Activated naive CD8-positive, alpha-beta T cell treated with anti-CD3 and anti-CD28 coated beads for 36 hours (primary cell): ENCODE data around the gene CST9L. TPM values are rescaled to one million over a fixed set of nuclear protein-coding genes. Genes with fewer than 3 reads are reported as not detected.
"Not testable (repeated sequence)": the region's sequence is repeated elsewhere in the genome, so short reads cannot be mapped to it uniquely, and the experiment has no call there.

Experiments
- DNase-seq: peaks from one replicate; pipeline ENCODE4 v3.0.0; 2021
- H3K27ac Mint-ChIP-seq: one replicate; pipeline ENCODE4 v1.8.0; 2022; ENCODE audit warnings: mild to moderate bottlenecking, moderate library complexity, mixed read lengths
- H3K27me3 Mint-ChIP-seq: one replicate; pipeline ENCODE4 v1.8.0; 2022; ENCODE audit warnings: mild to moderate bottlenecking, mixed read lengths
- H3K36me3 Mint-ChIP-seq: one replicate; pipeline ENCODE4 v1.8.0; 2021; ENCODE audit warnings: mild to moderate bottlenecking, mixed read lengths
- H3K4me1 Mint-ChIP-seq: one replicate; pipeline ENCODE4 v1.8.0; 2021; ENCODE audit warnings: mixed read lengths
- H3K4me3 Mint-ChIP-seq: one replicate; pipeline ENCODE4 v1.8.0; 2022; ENCODE audit warnings: mild to moderate bottlenecking, moderate library complexity, mixed read lengths
- H3K9me3 Mint-ChIP-seq: one replicate; pipeline ENCODE4 v1.8.0; 2022; ENCODE audit warnings: mixed read lengths
- total RNA-seq, 2 experiments: library from RNA; stranded (reverse); gene quantifications; one replicate each; pipeline ENCODE4 v1.2.3, GENCODE V29; 2021

Gene CST9L
- total RNA-seq, 2 experiments from 2014 or later: not detected

- no peak for DNase-seq
- H3K9me3 Mint-ChIP-seq: no peaks in the 10 kb centered on the region
- no peaks in the 10 kb centered on the region for H3K4me1 Mint-ChIP-seq
- no peak overlapping the region for H3K27ac Mint-ChIP-seq
- no peaks in the 10 kb centered on the region for H3K27me3 Mint-ChIP-seq
- no peaks in the 10 kb centered on the region for H3K36me3 Mint-ChIP-seq
- no peak overlapping the region for H3K4me3 Mint-ChIP-seq
Observed at GRCh38 chr20:23598481-23598880, 30.2 kb upstream of the CST9L start.

- Mint-ChIP-seq H3K9me3 (no peaks in the 10 kb centered on the region), H3K27ac (no peak overlapping the region), H3K4me3 (no peak overlapping the region), H3K4me1 (no peaks in the 10 kb centered on the region), H3K27me3 (no peaks in the 10 kb centered on the region), H3K36me3 (no peaks in the 10 kb centered on the region)
- DNase-seq: no peak
Observed at GRCh38 chr20:23596579-23597250, 28.4 kb upstream of the CST9L start.

- Mint-ChIP-seq H3K27ac (no peak overlapping the region), H3K4me1 (no peaks in the 10 kb centered on the region), H3K36me3 (no peaks in the 10 kb centered on the region), H3K27me3 (no peaks in the 10 kb centered on the region), H3K9me3 (no peaks in the 10 kb centered on the region), H3K4me3 (no peak overlapping the region)
- no peak for DNase-seq
Observed at GRCh38 chr20:23595941-23596340, 27.7 kb upstream of the CST9L start.

GRCh38 chr20:23588434-23589403 lies 20.4 kb upstream of the CST9L start:
- no peak overlapping the region for H3K4me3 Mint-ChIP-seq
- H3K36me3 Mint-ChIP-seq: no peaks in the 10 kb centered on the region
- H3K9me3 Mint-ChIP-seq: no peaks in the 10 kb centered on the region
- H3K27ac Mint-ChIP-seq: no peak overlapping the region
- no peak for DNase-seq
- H3K27me3 Mint-ChIP-seq: peaks cover 12% of the 10 kb centered on the region
- H3K4me1 Mint-ChIP-seq: no peaks in the 10 kb centered on the region

- Mint-ChIP-seq H3K4me1 (no peaks in the 10 kb centered on the region), H3K4me3 (no peak overlapping the region), H3K9me3 (no peaks in the 10 kb centered on the region), H3K36me3 (no peaks in the 10 kb centered on the region), H3K27me3 (peaks cover 13% of the 10 kb centered on the region), H3K27ac (no peak overlapping the region)
- no peak for DNase-seq
Observed at GRCh38 chr20:23587631-23588030, 19.3 kb upstream of the CST9L start.

GRCh38 chr20:23586735-23587525 lies 18.6 kb upstream of the CST9L start:
- H3K27ac Mint-ChIP-seq: no peak overlapping the region
- no peaks in the 10 kb centered on the region for H3K4me1 Mint-ChIP-seq
- no peaks in the 10 kb centered on the region for H3K9me3 Mint-ChIP-seq
- DNase-seq: no peak
- no peak overlapping the region for H3K4me3 Mint-ChIP-seq
- peaks cover 18% of the 10 kb centered on the region for H3K27me3 Mint-ChIP-seq
- no peaks in the 10 kb centered on the region for H3K36me3 Mint-ChIP-seq

- Mint-ChIP-seq H3K27ac (no peak overlapping the region), H3K27me3 (peaks cover 18% of the 10 kb centered on the region), H3K9me3 (no peaks in the 10 kb centered on the region), H3K4me1 (no peaks in the 10 kb centered on the region), H3K36me3 (no peaks in the 10 kb centered on the region), H3K4me3 (no peak overlapping the region)
- DNase-seq: no peak
Observed at GRCh38 chr20:23585808-23586734, 17.8 kb upstream of the CST9L start.

- Mint-ChIP-seq H3K36me3 (no peaks in the 10 kb centered on the region), H3K4me1 (no peaks in the 10 kb centered on the region), H3K9me3 (no peaks in the 10 kb centered on the region), H3K27me3 (peaks cover 18% of the 10 kb centered on the region), H3K27ac (no peak overlapping the region), H3K4me3 (no peak overlapping the region)
- DNase-seq: no peak
Observed at GRCh38 chr20:23585449-23585807, 17.1 kb upstream of the CST9L start.

GRCh38 chr20:23584434-23585199 lies 16.3 kb upstream of the CST9L start:
- Mint-ChIP-seq H3K4me3 (no peak overlapping the region), H3K27ac (no peak overlapping the region), H3K9me3 (peaks cover 2% of the 10 kb centered on the region), H3K36me3 (no peaks in the 10 kb centered on the region), H3K4me1 (no peaks in the 10 kb centered on the region), H3K27me3 (peaks cover 18% of the 10 kb centered on the region)
- DNase-seq: no peak

GRCh38 chr20:23583526-23583925 lies 15.2 kb upstream of the CST9L start:
- no peaks in the 10 kb centered on the region for H3K4me1 Mint-ChIP-seq
- no peak overlapping the region for H3K4me3 Mint-ChIP-seq
- no peaks in the 10 kb centered on the region for H3K36me3 Mint-ChIP-seq
- no peak for DNase-seq
- no peak overlapping the region for H3K27ac Mint-ChIP-seq
- peaks cover 16% of the 10 kb centered on the region for H3K27me3 Mint-ChIP-seq
- peaks cover 2% of the 10 kb centered on the region for H3K9me3 Mint-ChIP-seq

GRCh38 chr20:23582293-23582692 lies 14.0 kb upstream of the CST9L start:
- H3K27ac Mint-ChIP-seq: no peak overlapping the region
- peaks cover 2% of the 10 kb centered on the region for H3K9me3 Mint-ChIP-seq
- no peaks in the 10 kb centered on the region for H3K36me3 Mint-ChIP-seq
- no peak for DNase-seq
- H3K27me3 Mint-ChIP-seq: peaks cover 6% of the 10 kb centered on the region
- no peaks in the 10 kb centered on the region for H3K4me1 Mint-ChIP-seq
- no peak overlapping the region for H3K4me3 Mint-ChIP-seq

- not testable (repeated sequence) for H3K9me3 Mint-ChIP-seq, H3K4me1 Mint-ChIP-seq, DNase-seq, H3K27me3 Mint-ChIP-seq, H3K27ac Mint-ChIP-seq, H3K36me3 Mint-ChIP-seq, H3K4me3 Mint-ChIP-seq
Observed at GRCh38 chr20:23581833-23582232, 13.5 kb upstream of the CST9L start.

- Mint-ChIP-seq H3K27ac (no peak overlapping the region), H3K36me3 (no peaks in the 10 kb centered on the region), H3K9me3 (peaks cover 1% of the 10 kb centered on the region), H3K4me1 (no peaks in the 10 kb centered on the region), H3K4me3 (no peak overlapping the region), H3K27me3 (no peaks in the 10 kb centered on the region)
- no peak for DNase-seq
Observed at GRCh38 chr20:23574977-23575376, 6.7 kb upstream of the CST9L start.
